Dermis microvascular lymphatic vessel endothelial cell (primary cell): ENCODE measurements around the gene CST3. TPM values are rescaled to one million over a fixed set of nuclear protein-coding genes. Genes with fewer than 3 reads are reported as not detected.
"Not testable (repeated sequence)": the region's sequence is repeated elsewhere in the genome, so short reads cannot be mapped to it uniquely, and the experiment has no call there.

ENCODE experiments used
- DNase-seq, 2 donors: peaks; one replicate each; pipeline versions ENCODE4 v3.0.0 to v3.0.0-alpha.2; 2010; ENCODE audit warnings: low read depth in 2 of 2
- total RNA-seq: library from RNA; depleted of rRNA; stranded (reverse); fragments of >200 nt; gene quantifications from 2 replicates; pipeline ENCODE4 v1.2.1, GENCODE V29; 2014

Gene CST3
- total RNA-seq, 1 donor from 2014 or later = 112 TPM

- DNase-seq = no peak
Observed at GRCh38 chr20:23662276-23662870, 24.6 kb upstream of the CST3 start.

GRCh38 chr20:23661002-23661429, 23.3 kb upstream of the CST3 start:
- DNase-seq = no peak

- no peak for DNase-seq
Observed at GRCh38 chr20:23659989-23660837, 22.5 kb upstream of the CST3 start.

GRCh38 chr20:23659610-23659988, 21.8 kb upstream of the CST3 start:
- not testable (repeated sequence) for DNase-seq

- no peak for DNase-seq
Observed at GRCh38 chr20:23658989-23659609, 21.3 kb upstream of the CST3 start.

- peak in 1 of 2 donors; percentile 29 for DNase-seq
Observed at GRCh38 chr20:23658336-23658735, 20.6 kb upstream of the CST3 start.

GRCh38 chr20:23657202-23657601, 19.4 kb upstream of the CST3 start:
- DNase-seq = no peak

GRCh38 chr20:23656372-23656771, 18.6 kb upstream of the CST3 start:
- DNase-seq = no peak

- no peak for DNase-seq
Observed at GRCh38 chr20:23655491-23656211, 17.9 kb upstream of the CST3 start.

- DNase-seq = no peak
Observed at GRCh38 chr20:23654717-23655116, 17.0 kb upstream of the CST3 start.

- no peak for DNase-seq
Observed at GRCh38 chr20:23654000-23654399, 16.2 kb upstream of the CST3 start.

GRCh38 chr20:23653400-23653938, 15.7 kb upstream of the CST3 start:
- DNase-seq = no peak

GRCh38 chr20:23652926-23653325, 15.2 kb upstream of the CST3 start:
- DNase-seq = no peak

- no peak for DNase-seq
Observed at GRCh38 chr20:23652371-23652770, 14.6 kb upstream of the CST3 start.

- no peak for DNase-seq
Observed at GRCh38 chr20:23651117-23651516, 13.4 kb upstream of the CST3 start.

- DNase-seq = no peak
Observed at GRCh38 chr20:23649830-23650417, 12.2 kb upstream of the CST3 start.

- no peak for DNase-seq
Observed at GRCh38 chr20:23649242-23649641, 11.5 kb upstream of the CST3 start.

GRCh38 chr20:23647346-23647745, 9.6 kb upstream of the CST3 start:
- DNase-seq = no peak

GRCh38 chr20:23646106-23646873, 8.5 kb upstream of the CST3 start:
- peak in 1 of 2 donors; percentile 40 for DNase-seq

GRCh38 chr20:23645575-23645974, 7.8 kb upstream of the CST3 start:
- no peak for DNase-seq

GRCh38 chr20:23644164-23644563, 6.4 kb upstream of the CST3 start:
- no peak for DNase-seq
